ENCODE results near the gene HSBP1L1.

The HSBP1L1 gene

GRCh38 chr18:79975043-79975442, 10.6 kb downstream of the HSBP1L1 start:
- TF ChIP-seq FOXP2 (optimal IDR thresholded peaks at IDR 0.05; ENCODE audit: control extremely low read depth, extremely low read length, insufficient read depth): no peak
- TF ChIP-seq POLR2AphosphoS5 (IDR thresholded peaks at IDR 0.05; ENCODE audit: borderline replicate concordance, low read depth, low read length): no peak
- no peak for TF ChIP-seq EZH2 (IDR thresholded peaks at IDR 0.05)
- H3K9ac ChIP-seq (ENCODE audit: insufficient read length): no peak overlapping the region
- no peaks in the 10 kb centered on the region for H3K9me3 ChIP-seq (ENCODE audit: low read depth, low read length)
- no peak for DNase-seq (ENCODE audit: low read depth, low spot score)
- no peak overlapping the region for H3K4me3 ChIP-seq
- no peak overlapping the region for H3K27ac ChIP-seq
- peaks cover 57% of the 10 kb centered on the region for H3K36me3 ChIP-seq (ENCODE audit: insufficient read depth, low read length)

GRCh38 chr18:79975985-79976680, 11.7 kb downstream of the HSBP1L1 start:
- H3K4me3 ChIP-seq: no peak overlapping the region
- peaks cover 48% of the 10 kb centered on the region for H3K36me3 ChIP-seq (ENCODE audit: insufficient read depth, low read length)
- H3K9ac ChIP-seq (ENCODE audit: insufficient read length): no peak overlapping the region
- DNase-seq (ENCODE audit: low read depth, low spot score): no peak
- no peak for TF ChIP-seq POLR2AphosphoS5 (IDR thresholded peaks at IDR 0.05; ENCODE audit: borderline replicate concordance, low read depth, low read length)
- no peak for TF ChIP-seq EZH2 (IDR thresholded peaks at IDR 0.05)
- TF ChIP-seq FOXP2 (optimal IDR thresholded peaks at IDR 0.05; ENCODE audit: control extremely low read depth, extremely low read length, insufficient read depth): no peak
- H3K9me3 ChIP-seq (ENCODE audit: low read depth, low read length): no peaks in the 10 kb centered on the region
- H3K27ac ChIP-seq: no peak overlapping the region

GRCh38 chr18:79979843-79980242, 15.4 kb downstream of the HSBP1L1 start:
- Histone ChIP-seq H3K9me3 (ENCODE audit: low read depth, low read length) (no peaks in the 10 kb centered on the region), H3K4me3 (no peak overlapping the region), H3K9ac (ENCODE audit: insufficient read length) (no peak overlapping the region), H3K27ac (no peak overlapping the region), H3K36me3 (ENCODE audit: insufficient read depth, low read length) (peaks cover 35% of the 10 kb centered on the region; the same call in 1 of the 2 replicates)
- TF ChIP-seq FOXP2 (optimal IDR thresholded peaks at IDR 0.05; ENCODE audit: control extremely low read depth, extremely low read length, insufficient read depth) (no peak), EZH2 (IDR thresholded peaks at IDR 0.05) (no peak), POLR2AphosphoS5 (IDR thresholded peaks at IDR 0.05; ENCODE audit: borderline replicate concordance, low read depth, low read length) (no peak)
- no peak for DNase-seq (ENCODE audit: low read depth, low spot score)

- no peak overlapping the region for H3K9ac ChIP-seq (ENCODE audit: insufficient read length)
- no peak for TF ChIP-seq POLR2AphosphoS5 (IDR thresholded peaks at IDR 0.05; ENCODE audit: borderline replicate concordance, low read depth, low read length)
- TF ChIP-seq FOXP2 (optimal IDR thresholded peaks at IDR 0.05; ENCODE audit: control extremely low read depth, extremely low read length, insufficient read depth): no peak
- TF ChIP-seq EZH2 (IDR thresholded peaks at IDR 0.05): no peak
- no peak overlapping the region for H3K27ac ChIP-seq
- H3K36me3 ChIP-seq (ENCODE audit: insufficient read depth, low read length): peaks cover 38% of the 10 kb centered on the region
- H3K4me3 ChIP-seq: no peak overlapping the region
- no peaks in the 10 kb centered on the region for H3K9me3 ChIP-seq (ENCODE audit: low read depth, low read length)
- DNase-seq (ENCODE audit: low read depth, low spot score): no peak
Observed at GRCh38 chr18:79980585-79980984, 16.1 kb downstream of the HSBP1L1 start.

GRCh38 chr18:79982736-79983135, 18.3 kb downstream of the HSBP1L1 start:
- Histone ChIP-seq H3K4me3 (no peak overlapping the region), H3K27ac (no peak overlapping the region), H3K9me3 (ENCODE audit: low read depth, low read length) (no peaks in the 10 kb centered on the region), H3K36me3 (ENCODE audit: insufficient read depth, low read length) (peaks cover 40% of the 10 kb centered on the region), H3K9ac (ENCODE audit: insufficient read length) (no peak overlapping the region)
- no peak for DNase-seq (ENCODE audit: low read depth, low spot score)
- no peak for TF ChIP-seq POLR2AphosphoS5 (IDR thresholded peaks at IDR 0.05; ENCODE audit: borderline replicate concordance, low read depth, low read length)
- no peak for TF ChIP-seq EZH2 (IDR thresholded peaks at IDR 0.05)
- TF ChIP-seq FOXP2 (optimal IDR thresholded peaks at IDR 0.05; ENCODE audit: control extremely low read depth, extremely low read length, insufficient read depth): no peak

GRCh38 chr18:79983253-79983652, 18.8 kb downstream of the HSBP1L1 start:
- H3K9me3 ChIP-seq (ENCODE audit: low read depth, low read length): no peaks in the 10 kb centered on the region
- peaks cover 40% of the 10 kb centered on the region for H3K36me3 ChIP-seq (ENCODE audit: insufficient read depth, low read length)
- no peak overlapping the region for H3K4me3 ChIP-seq
- DNase-seq (ENCODE audit: low read depth, low spot score): no peak
- H3K27ac ChIP-seq: no peak overlapping the region
- H3K9ac ChIP-seq (ENCODE audit: insufficient read length): no peak overlapping the region
- TF ChIP-seq EZH2 (IDR thresholded peaks at IDR 0.05) (no peak), POLR2AphosphoS5 (IDR thresholded peaks at IDR 0.05; ENCODE audit: borderline replicate concordance, low read depth, low read length) (no peak), FOXP2 (optimal IDR thresholded peaks at IDR 0.05; ENCODE audit: control extremely low read depth, extremely low read length, insufficient read depth) (no peak)

GRCh38 chr18:79983793-79984192, 19.4 kb downstream of the HSBP1L1 start:
- Histone ChIP-seq H3K4me3 (no peak overlapping the region), H3K9ac (ENCODE audit: insufficient read length) (no peak overlapping the region), H3K9me3 (ENCODE audit: low read depth, low read length) (no peaks in the 10 kb centered on the region), H3K27ac (no peak overlapping the region), H3K36me3 (ENCODE audit: insufficient read depth, low read length) (peaks cover 40% of the 10 kb centered on the region)
- TF ChIP-seq EZH2 (IDR thresholded peaks at IDR 0.05) (no peak), FOXP2 (optimal IDR thresholded peaks at IDR 0.05; ENCODE audit: control extremely low read depth, extremely low read length, insufficient read depth) (no peak), POLR2AphosphoS5 (IDR thresholded peaks at IDR 0.05; ENCODE audit: borderline replicate concordance, low read depth, low read length) (no peak)
- no peak for DNase-seq (ENCODE audit: low read depth, low spot score)

- no peak overlapping the region for H3K4me3 ChIP-seq
- TF ChIP-seq EZH2 (IDR thresholded peaks at IDR 0.05): no peak
- TF ChIP-seq FOXP2 (optimal IDR thresholded peaks at IDR 0.05; ENCODE audit: control extremely low read depth, extremely low read length, insufficient read depth): no peak
- no peak for TF ChIP-seq POLR2AphosphoS5 (IDR thresholded peaks at IDR 0.05; ENCODE audit: borderline replicate concordance, low read depth, low read length)
- H3K9me3 ChIP-seq (ENCODE audit: low read depth, low read length): no peaks in the 10 kb centered on the region
- DNase-seq (ENCODE audit: low read depth, low spot score): no peak
- H3K27ac ChIP-seq: no peak overlapping the region
- H3K9ac ChIP-seq (ENCODE audit: insufficient read length): no peak overlapping the region
- H3K36me3 ChIP-seq (ENCODE audit: insufficient read depth, low read length): peaks cover 35% of the 10 kb centered on the region
Observed at GRCh38 chr18:79985172-79985571, 20.7 kb downstream of the HSBP1L1 start.

- TF ChIP-seq FOXP2 (optimal IDR thresholded peaks at IDR 0.05; ENCODE audit: control extremely low read depth, extremely low read length, insufficient read depth): no peak
- TF ChIP-seq EZH2 (IDR thresholded peaks at IDR 0.05): no peak
- TF ChIP-seq POLR2AphosphoS5 (IDR thresholded peaks at IDR 0.05; ENCODE audit: borderline replicate concordance, low read depth, low read length): no peak
- no peak for DNase-seq (ENCODE audit: low read depth, low spot score)
Observed at GRCh38 chr18:79986726-79987125, 22.3 kb downstream of the HSBP1L1 start.

More at GRCh38 chr18:79986726-79987125, 22.3 kb downstream of the HSBP1L1 start:
- Histone ChIP-seq H3K36me3 (ENCODE audit: insufficient read depth, low read length) (peaks cover 35% of the 10 kb centered on the region), H3K9me3 (ENCODE audit: low read depth, low read length) (no peaks in the 10 kb centered on the region), H3K27ac (no peak overlapping the region), H3K4me3 (peak overlapping the region; percentile 84), H3K9ac (ENCODE audit: insufficient read length) (peak overlapping the region; percentile 98)

All from SK-N-MC (cell line).